A549 (cell line): ENCODE measurements around the gene ORC3.

Source experiments
- CTCF ChIP-seq: fragments of >200 bp; sonication (Bioruptor Twin); formaldehyde crosslinking; IDR thresholded peaks from 3 replicates; pipeline ENCODE4 v1.5.1; 2016
- JUN ChIP-seq, 2 experiments: fragments of >200 bp; sonication (Bioruptor Twin); formaldehyde crosslinking; IDR thresholded peaks; 2 replicates in 1 of 2; 3 replicates in 1 of 2; pipeline ENCODE4 v1.6.1; 2016 to 2017

DNA sequence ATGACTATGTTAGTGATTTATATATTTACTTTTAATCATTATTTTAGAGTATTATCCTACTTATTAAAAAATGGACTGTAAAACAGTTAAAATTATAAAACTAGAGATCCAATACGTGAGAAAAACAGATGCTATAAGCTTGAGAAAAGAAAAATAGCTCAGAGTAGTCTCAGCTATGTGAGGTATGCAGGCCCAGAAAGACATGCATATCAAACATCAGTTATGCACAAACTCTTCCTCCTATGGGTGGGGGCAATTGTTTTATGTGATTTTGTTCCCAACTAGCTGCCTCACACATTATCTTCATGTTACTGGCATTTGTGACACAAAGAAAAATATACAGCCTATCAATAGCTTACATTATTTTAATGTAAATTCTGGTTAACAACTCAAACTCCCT is 28.9 kb upstream of the ORC3 start:
- no peak for TF ChIP-seq JUN (IDR thresholded peaks at IDR 0.05)
- no peak for TF ChIP-seq CTCF
